ENCODE results near the gene LYSMD4. TPM values are rescaled to one million over a fixed set of nuclear protein-coding genes. Genes with fewer than 3 reads are reported as not detected.
"Not testable (repeated sequence)": the region's sequence is repeated elsewhere in the genome, so short reads cannot be mapped to it uniquely, and the experiment has no call there.

Gene LYSMD4
- 10 to 100 TPM; 10.8 to 22.3 (median 16.1) TPM for polyA plus RNA-seq (ENCODE audit: insufficient read length in 4 of 4)

GRCh38 chr15:99733268-99734039 is at the start of gene LYSMD4:
Gene LYSMD4, minus strand, starts transcription at chr15:99733437. Its CDS starts 1,438 bp downstream, at chr15:99731999.
- peak; percentile 84 to 94 (median 88) for DNase-seq (ENCODE audit: low read depth in 4 of 4, low spot score in 3 of 4)

DNA sequence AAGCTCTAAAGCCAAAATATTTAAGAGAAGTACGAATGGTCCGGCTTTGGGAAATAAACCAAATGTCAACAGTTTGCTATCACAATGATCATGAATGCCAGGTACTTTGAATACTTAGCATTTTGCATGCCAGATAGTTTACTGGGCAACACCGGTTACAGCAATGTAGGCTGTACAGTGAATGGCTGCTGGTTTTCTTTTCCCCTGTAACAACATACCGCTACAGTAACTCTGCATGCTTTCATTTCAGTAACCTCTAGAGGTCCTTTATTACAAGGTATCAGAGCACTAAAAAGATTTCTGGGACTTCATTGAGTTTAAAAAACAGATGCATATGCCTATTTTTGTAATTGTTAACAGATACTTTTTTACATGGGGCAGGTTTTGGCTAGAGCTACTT is 48.8 kb upstream of the LYSMD4 start:
- not testable (repeated sequence) for DNase-seq (ENCODE audit: low read depth in 4 of 4, low spot score in 3 of 4)

GRCh38 chr15:99777144-99777543 is 43.9 kb upstream of the LYSMD4 start:
- no peak for DNase-seq (ENCODE audit: low read depth in 4 of 4, low spot score in 3 of 4)

DNA sequence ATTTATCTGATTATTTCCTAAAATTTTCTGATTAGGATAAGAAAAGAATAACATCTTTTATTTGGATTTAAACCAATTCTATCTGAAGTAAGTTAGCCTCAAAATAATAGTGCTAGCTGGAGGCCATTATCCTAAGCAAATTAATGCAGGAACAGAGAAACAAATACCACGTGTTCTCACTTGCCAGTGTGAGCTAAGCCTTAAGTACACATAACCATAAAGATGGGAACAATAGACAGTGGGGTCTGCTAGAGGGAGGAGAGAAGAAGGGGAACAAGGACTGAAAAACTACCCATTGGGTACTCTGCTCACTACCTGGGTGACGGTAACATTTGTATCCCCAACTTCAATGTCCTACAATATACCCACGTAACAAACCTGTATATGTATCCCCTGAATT is 31.3 kb upstream of the LYSMD4 start:
- DNase-seq (ENCODE audit: low read depth in 4 of 4, low spot score in 3 of 4) = no peak

- DNase-seq (ENCODE audit: low read depth in 4 of 4, low spot score in 3 of 4) = no peak
Measured at GRCh38 chr15:99763827-99764226, 30.6 kb upstream of the LYSMD4 start.

GRCh38 chr15:99762288-99762687 is 29.1 kb upstream of the LYSMD4 start:
- DNase-seq (ENCODE audit: low read depth in 4 of 4, low spot score in 3 of 4) = no peak

- peak in 3 of 4 donors; percentile 36 to 60 (median 43) for DNase-seq (ENCODE audit: low read depth in 4 of 4, low spot score in 3 of 4)
Measured at GRCh38 chr15:99755692-99756409, 22.6 kb upstream of the LYSMD4 start.

GRCh38 chr15:99753066-99753465 is 19.8 kb upstream of the LYSMD4 start:
- no peak for DNase-seq (ENCODE audit: low read depth in 4 of 4, low spot score in 3 of 4)

GRCh38 chr15:99752556-99752955 is 19.3 kb upstream of the LYSMD4 start:
- no peak for DNase-seq (ENCODE audit: low read depth in 4 of 4, low spot score in 3 of 4)

DNA sequence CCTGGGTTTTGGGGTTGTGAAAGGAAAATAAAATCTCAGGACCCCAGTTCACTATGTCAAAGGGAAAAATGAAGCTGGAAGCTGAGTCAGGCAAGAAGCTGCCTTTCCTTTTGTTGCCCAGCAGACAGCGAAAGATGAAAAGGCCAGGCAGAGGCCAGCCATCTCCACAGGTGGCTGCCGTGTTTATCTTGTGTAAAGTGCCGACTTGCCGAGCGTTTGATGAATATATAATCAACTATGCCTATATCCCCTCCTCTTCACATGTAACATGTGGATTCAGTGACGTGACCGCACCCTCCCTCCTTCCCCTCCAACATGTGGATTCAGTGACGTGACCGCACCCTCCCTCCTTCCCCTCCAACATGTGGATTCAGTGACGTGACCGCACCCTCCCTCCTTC is 17.1 kb upstream of the LYSMD4 start:
- DNase-seq (ENCODE audit: low read depth in 4 of 4, low spot score in 3 of 4) = not testable (repeated sequence)

GRCh38 chr15:99749386-99749785 is 16.1 kb upstream of the LYSMD4 start:
- no peak for DNase-seq (ENCODE audit: low read depth in 4 of 4, low spot score in 3 of 4)

GRCh38 chr15:99745370-99746086 is 12.3 kb upstream of the LYSMD4 start:
- no peak for DNase-seq (ENCODE audit: low read depth in 4 of 4, low spot score in 3 of 4)

DNA sequence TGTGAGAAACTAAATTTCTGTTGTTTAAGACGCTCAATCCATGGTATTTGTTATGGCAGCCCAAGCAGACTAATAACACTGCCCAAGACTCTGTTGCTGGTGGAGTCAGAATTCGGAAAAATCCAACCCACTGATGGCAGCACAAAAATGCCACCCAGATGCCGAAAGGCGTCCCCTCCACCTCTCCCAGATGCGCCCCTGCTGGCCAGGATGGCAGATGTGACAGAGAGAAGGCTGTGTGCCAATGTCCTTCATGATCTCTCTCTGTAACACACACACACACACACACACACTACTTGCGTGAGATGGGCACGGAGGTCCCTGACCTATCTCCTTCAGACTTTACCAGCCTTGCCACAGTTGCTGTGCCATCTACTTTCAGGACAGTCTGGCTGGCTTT is 10.9 kb upstream of the LYSMD4 start:
- no peak for DNase-seq (ENCODE audit: low read depth in 4 of 4, low spot score in 3 of 4)

- DNase-seq (ENCODE audit: low read depth in 4 of 4, low spot score in 3 of 4) = no peak
Measured at GRCh38 chr15:99741835-99742234, 8.6 kb upstream of the LYSMD4 start.

- DNase-seq (ENCODE audit: low read depth in 4 of 4, low spot score in 3 of 4) = no peak
Measured at GRCh38 chr15:99738021-99738847, 5.0 kb upstream of the LYSMD4 start.

DNA sequence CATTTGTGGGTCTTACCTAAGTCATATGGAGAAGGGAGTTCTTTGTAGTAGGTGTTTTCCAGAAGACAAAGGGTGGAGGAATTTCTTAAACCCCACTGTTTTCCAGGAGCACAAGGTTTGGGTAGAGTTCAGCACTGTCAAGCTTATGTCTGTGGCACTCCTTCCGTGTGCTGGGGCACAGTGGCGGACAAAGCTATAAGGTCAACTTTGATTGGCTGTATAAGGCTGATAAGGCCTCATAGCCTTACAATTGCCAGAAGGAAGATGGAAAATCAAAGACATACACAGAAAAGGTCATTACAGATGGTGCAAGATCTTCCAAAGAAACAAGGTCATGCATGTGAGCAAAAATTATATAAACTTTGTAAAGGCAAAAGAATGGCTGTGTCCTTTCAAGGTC is 3.5 kb upstream of the LYSMD4 start:
- no peak for DNase-seq (ENCODE audit: low read depth in 4 of 4, low spot score in 3 of 4)

- no peak for DNase-seq (ENCODE audit: low read depth in 4 of 4, low spot score in 3 of 4)
Measured at GRCh38 chr15:99735868-99736267, 2.6 kb upstream of the LYSMD4 start.

GRCh38 chr15:99734575-99734974 is 1.3 kb upstream of the LYSMD4 start:
- DNase-seq (ENCODE audit: low read depth in 4 of 4, low spot score in 3 of 4) = no peak

DNA sequence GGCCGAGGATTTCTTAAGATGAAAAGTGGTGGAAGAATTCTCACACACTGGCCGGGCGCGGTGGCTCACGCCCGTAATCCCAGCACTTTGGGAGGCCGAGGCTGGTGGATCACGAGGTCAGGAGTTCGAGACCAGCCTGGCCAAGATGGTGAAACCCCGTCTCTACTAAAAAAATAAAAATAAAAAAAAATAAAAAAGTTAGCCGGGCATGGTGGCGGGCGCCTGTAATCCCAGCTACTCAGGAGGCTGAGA is 729 bp upstream of the LYSMD4 start:
- DNase-seq (ENCODE audit: low read depth in 4 of 4, low spot score in 3 of 4) = not testable (repeated sequence)

- DNase-seq (ENCODE audit: low read depth in 4 of 4, low spot score in 3 of 4) = no peak
Measured at GRCh38 chr15:99732751-99733267, 428 bp downstream of the LYSMD4 start.

Measured in left renal pelvis (tissue), 4 donors.